IPS-18a (cell line): Measurements from ENCODE around the gene GSKIP.
"Not testable (repeated sequence)": the region's sequence is repeated elsewhere in the genome, so short reads cannot be mapped to it uniquely, and the experiment has no call there.

ENCODE experiments used
- H3K27ac ChIP-seq: one replicate; pipeline ENCODE4 v1.5.1; 2013; ENCODE audit warnings: low read length
- H3K27me3 ChIP-seq: one replicate; pipeline ENCODE4 v1.6.1; 2013; ENCODE audit warnings: mild to moderate bottlenecking, low read length; ENCODE audit not compliant: control insufficient read depth, insufficient read depth
- H3K36me3 ChIP-seq: one replicate; pipeline ENCODE4 v1.6.1; 2013; ENCODE audit warnings: low read depth, low read length; ENCODE audit not compliant: control insufficient read depth
- H3K4me1 ChIP-seq: one replicate; pipeline ENCODE4 v1.6.1; 2013; ENCODE audit warnings: low read depth, low read length; ENCODE audit not compliant: control insufficient read depth
- H3K4me3 ChIP-seq: one replicate; pipeline ENCODE4 v1.5.1; 2013; ENCODE audit warnings: low read length
- H3K9ac ChIP-seq: one replicate; pipeline ENCODE4 v1.6.1; 2013; ENCODE audit warnings: mild to moderate bottlenecking, low read length, moderate library complexity
- H3K9me3 ChIP-seq: one replicate; pipeline ENCODE4 v1.6.1; 2013; ENCODE audit warnings: low read depth, low read length; ENCODE audit not compliant: control insufficient read depth

GSKIP gene

GRCh38 chr14:96362965-96363750 lies at the start of gene GSKIP, which contains the start of gene ATG2B:
Gene GSKIP (plus strand): TSS chr14:96363526. CDS start chr14:96382248, 18,722 bp downstream.
Gene ATG2B (minus strand): TSS chr14:96363341. CDS start chr14:96362976, 365 bp downstream.
- peak within 1 kb of the TSS; percentile 95 for H3K4me3 ChIP-seq
- peak within 1 kb of the TSS; percentile 79 for H3K9ac ChIP-seq
- H3K27me3 ChIP-seq, result no peaks in the 10 kb centered on the region
- peaks cover 3% of the 10 kb centered on the region for H3K36me3 ChIP-seq
- peaks cover 14% of the 10 kb centered on the region for H3K4me1 ChIP-seq
- peak within 1 kb of the TSS; percentile 4 for H3K27ac ChIP-seq
- no peaks in the 10 kb centered on the region for H3K9me3 ChIP-seq

- Histone ChIP-seq H3K9ac (no peak overlapping the region), H3K27ac (no peak overlapping the region), H3K9me3 (no peaks in the 10 kb centered on the region), H3K36me3 (peaks cover 34% of the 10 kb centered on the region), H3K4me1 (no peaks in the 10 kb centered on the region), H3K27me3 (no peaks in the 10 kb centered on the region), H3K4me3 (no peak overlapping the region)
Observed at GRCh38 chr14:96316087-96316486, 47.2 kb upstream of the GSKIP start.

GRCh38 chr14:96318836-96319235 lies 44.5 kb upstream of the GSKIP start:
- Histone ChIP-seq H3K9ac (no peak overlapping the region), H3K9me3 (no peaks in the 10 kb centered on the region), H3K36me3 (peaks cover 45% of the 10 kb centered on the region), H3K27me3 (no peaks in the 10 kb centered on the region), H3K27ac (no peak overlapping the region), H3K4me1 (no peaks in the 10 kb centered on the region), H3K4me3 (no peak overlapping the region)

GRCh38 chr14:96320605-96321004 lies 42.7 kb upstream of the GSKIP start:
- Histone ChIP-seq H3K9me3 (no peaks in the 10 kb centered on the region), H3K4me3 (no peak overlapping the region), H3K4me1 (no peaks in the 10 kb centered on the region), H3K36me3 (peaks cover 37% of the 10 kb centered on the region), H3K27me3 (no peaks in the 10 kb centered on the region), H3K9ac (no peak overlapping the region), H3K27ac (no peak overlapping the region)

GRCh38 chr14:96324219-96324618 lies 39.1 kb upstream of the GSKIP start:
- no peaks in the 10 kb centered on the region for H3K4me1 ChIP-seq
- no peak overlapping the region for H3K27ac ChIP-seq
- H3K36me3 ChIP-seq, result peaks cover 19% of the 10 kb centered on the region
- no peak overlapping the region for H3K9ac ChIP-seq
- no peak overlapping the region for H3K4me3 ChIP-seq
- no peaks in the 10 kb centered on the region for H3K27me3 ChIP-seq
- no peaks in the 10 kb centered on the region for H3K9me3 ChIP-seq

GRCh38 chr14:96338551-96338950 lies 24.8 kb upstream of the GSKIP start:
- H3K27ac ChIP-seq, result no peak overlapping the region
- H3K4me1 ChIP-seq, result peaks cover 4% of the 10 kb centered on the region
- H3K4me3 ChIP-seq, result no peak overlapping the region
- H3K9ac ChIP-seq, result no peak overlapping the region
- H3K9me3 ChIP-seq, result no peaks in the 10 kb centered on the region
- H3K27me3 ChIP-seq, result no peaks in the 10 kb centered on the region
- H3K36me3 ChIP-seq, result peaks cover 4% of the 10 kb centered on the region

GRCh38 chr14:96341323-96341722 lies 22.0 kb upstream of the GSKIP start:
- H3K9me3 ChIP-seq, result no peaks in the 10 kb centered on the region
- no peaks in the 10 kb centered on the region for H3K27me3 ChIP-seq
- H3K36me3 ChIP-seq, result peaks cover 4% of the 10 kb centered on the region

GRCh38 chr14:96345669-96346068 lies 17.7 kb upstream of the GSKIP start:
- no peak overlapping the region for H3K9ac ChIP-seq

More at GRCh38 chr14:96341323-96341722, 22.0 kb upstream of the GSKIP start:
- no peak overlapping the region for H3K27ac ChIP-seq
- H3K4me3 ChIP-seq, result no peak overlapping the region
- H3K4me1 ChIP-seq, result no peaks in the 10 kb centered on the region
- no peak overlapping the region for H3K9ac ChIP-seq

GRCh38 chr14:96347957-96348356 lies 15.4 kb upstream of the GSKIP start:
- H3K36me3 ChIP-seq, H3K27me3 ChIP-seq, H3K4me3 ChIP-seq, H3K9ac ChIP-seq, H3K9me3 ChIP-seq, H3K27ac ChIP-seq: not testable (repeated sequence)
- peaks cover 13% of the 10 kb centered on the region for H3K4me1 ChIP-seq

More at GRCh38 chr14:96345669-96346068, 17.7 kb upstream of the GSKIP start:
- Histone ChIP-seq H3K36me3 (no peaks in the 10 kb centered on the region), H3K4me3 (no peak overlapping the region), H3K9me3 (no peaks in the 10 kb centered on the region), H3K27me3 (no peaks in the 10 kb centered on the region), H3K27ac (no peak overlapping the region), H3K4me1 (peaks cover 13% of the 10 kb centered on the region)

- Histone ChIP-seq H3K27ac (no peak overlapping the region), H3K27me3 (no peaks in the 10 kb centered on the region), H3K36me3 (no peaks in the 10 kb centered on the region), H3K4me3 (no peak overlapping the region), H3K4me1 (peaks cover 13% of the 10 kb centered on the region), H3K9me3 (no peaks in the 10 kb centered on the region), H3K9ac (no peak overlapping the region)
Observed at GRCh38 chr14:96349286-96350075, 13.8 kb upstream of the GSKIP start.

- no peak overlapping the region for H3K4me3 ChIP-seq
Observed at GRCh38 chr14:96351986-96352385, 11.3 kb upstream of the GSKIP start.

More at GRCh38 chr14:96351986-96352385, 11.3 kb upstream of the GSKIP start:
- no peaks in the 10 kb centered on the region for H3K27me3 ChIP-seq
- no peak overlapping the region for H3K9ac ChIP-seq
- no peaks in the 10 kb centered on the region for H3K36me3 ChIP-seq
- no peaks in the 10 kb centered on the region for H3K9me3 ChIP-seq
- H3K27ac ChIP-seq, result no peak overlapping the region
- peaks cover 19% of the 10 kb centered on the region for H3K4me1 ChIP-seq
